ENCODE results near the gene CHD2.

CHD2 gene

GRCh38 chr15:93067649-93068085, 167.5 kb downstream of the CHD2 start:
- no peak for DNase-seq (ENCODE audit: low read depth in 2 of 2)

- DNase-seq (ENCODE audit: low read depth in 2 of 2) = no peak
These were observed 168.6 kb downstream of the CHD2 start for GRCh38 chr15:93068581-93069199.

- DNase-seq (ENCODE audit: low read depth in 2 of 2) = no peak
These were observed 170.0 kb downstream of the CHD2 start for GRCh38 chr15:93070132-93070531.

- DNase-seq (ENCODE audit: low read depth in 2 of 2) = no peak
These were observed 170.6 kb downstream of the CHD2 start for GRCh38 chr15:93070551-93071296.

GRCh38 chr15:93071469-93071936, 171.4 kb downstream of the CHD2 start:
- no peak for DNase-seq (ENCODE audit: low read depth in 2 of 2)

GRCh38 chr15:93072011-93072410, 171.9 kb downstream of the CHD2 start:
- no peak for DNase-seq (ENCODE audit: low read depth in 2 of 2)

- no peak for DNase-seq (ENCODE audit: low read depth in 2 of 2)
These were observed 172.6 kb downstream of the CHD2 start for GRCh38 chr15:93072411-93073394.

GRCh38 chr15:93073465-93073952, 173.4 kb downstream of the CHD2 start:
- no peak for DNase-seq (ENCODE audit: low read depth in 2 of 2)

- no peak for DNase-seq (ENCODE audit: low read depth in 2 of 2)
These were observed 174.5 kb downstream of the CHD2 start for GRCh38 chr15:93074599-93074998.

- no peak for DNase-seq (ENCODE audit: low read depth in 2 of 2)
These were observed 176.1 kb downstream of the CHD2 start for GRCh38 chr15:93076217-93076616.

- DNase-seq (ENCODE audit: low read depth in 2 of 2) = no peak
These were observed 176.8 kb downstream of the CHD2 start for GRCh38 chr15:93076875-93077274.

Data from stimulated activated CD4-positive, alpha-beta T cell treated with anti-CD3 and anti-CD28 coated beads, Interleukin-15, amount 100 ng/mL, for 48 hours (primary cell).